Inflammatory macrophage treated with lipopolysaccharide for 1 hour (primary cell): Measurements from ENCODE around the gene DAZAP1.
A peak's percentile ranks its signal among the peaks of the same experiment; 100 is the strongest.

Experiments
- DNase-seq, 2 donors: peaks; one replicate each; pipeline ENCODE4 v3.0.0-alpha.2; 2020 to 2022

Gene DAZAP1

DNA sequence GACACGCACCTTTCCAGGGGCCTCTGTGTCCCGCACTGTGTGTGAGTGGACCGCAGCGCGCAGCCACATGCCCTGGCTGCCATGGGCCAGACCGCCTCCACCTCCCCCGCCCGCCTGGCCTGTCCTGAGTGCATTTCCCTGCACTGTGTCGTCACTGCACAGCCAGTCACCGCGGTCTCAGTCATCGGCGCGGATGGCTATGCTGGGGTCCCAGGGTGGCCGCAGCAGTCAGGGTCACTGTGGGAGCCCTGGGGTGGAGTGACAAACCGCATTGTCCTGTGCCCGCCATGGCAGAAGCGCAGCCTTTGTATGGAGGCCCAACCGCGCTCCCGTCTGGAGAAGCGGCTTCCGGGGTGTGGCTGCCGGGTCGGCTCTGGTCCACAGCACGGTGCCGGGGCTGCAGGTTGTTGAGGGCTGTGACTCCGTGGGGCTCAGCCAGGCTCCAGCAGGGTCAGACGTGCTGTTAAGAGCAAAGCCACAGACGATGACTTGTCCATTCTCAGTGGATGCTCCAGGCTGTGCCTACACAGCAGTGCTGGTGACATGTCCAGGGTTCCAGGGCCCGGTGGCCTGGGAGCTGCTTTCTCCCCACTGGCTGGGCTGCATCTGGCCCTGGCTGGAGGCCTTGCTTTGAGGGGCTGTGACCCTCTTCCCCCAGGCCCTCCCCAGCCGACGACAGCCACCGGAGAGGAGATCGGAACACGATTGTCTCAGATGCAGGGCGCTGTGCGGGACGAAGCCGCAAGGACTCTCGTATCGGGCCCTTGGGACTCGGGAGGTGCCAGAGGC, 30.0 kb upstream of the DAZAP1 start:
- DNase-seq, result no peak

DNA sequence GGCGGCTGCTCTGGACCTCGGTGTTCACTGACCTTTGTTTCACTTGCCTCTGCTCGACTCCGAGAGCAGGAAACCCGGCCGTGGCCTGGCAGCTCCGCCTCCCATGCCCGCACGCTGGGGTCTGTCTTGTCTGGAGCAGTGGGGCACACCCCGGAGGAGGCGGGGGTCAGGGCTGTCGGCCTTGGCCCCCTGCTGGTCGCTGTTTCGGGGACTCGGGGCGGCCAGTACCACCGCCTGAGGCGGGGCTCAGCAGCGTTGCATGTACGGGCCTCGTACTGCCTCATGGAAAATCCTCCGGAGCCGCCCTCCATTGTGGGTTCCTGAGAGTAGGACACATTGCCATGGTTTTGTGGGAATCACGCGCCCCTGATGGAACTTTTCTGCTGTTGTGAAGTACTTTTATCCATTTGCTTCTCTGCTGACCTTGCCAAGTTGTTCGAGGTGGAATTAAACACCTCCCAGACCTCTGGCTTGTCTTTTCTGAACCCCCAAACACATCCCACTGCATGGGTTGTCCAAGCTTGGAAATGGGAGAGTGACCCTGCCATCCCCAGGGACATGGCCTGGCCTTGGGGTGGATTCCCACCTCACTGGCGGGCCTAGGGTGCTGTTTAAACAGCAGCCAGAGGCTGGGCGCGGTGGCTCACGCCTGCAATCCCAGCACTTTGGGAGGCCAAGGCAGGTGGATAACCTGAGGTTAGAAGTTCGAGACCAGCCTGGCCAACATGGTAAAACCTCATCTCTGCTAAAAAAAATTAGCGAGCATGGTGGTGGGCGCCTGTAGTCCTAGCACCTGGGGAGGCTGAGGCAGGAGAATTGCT, 29.2 kb upstream of the DAZAP1 start:
- DNase-seq, result no peak

DNA sequence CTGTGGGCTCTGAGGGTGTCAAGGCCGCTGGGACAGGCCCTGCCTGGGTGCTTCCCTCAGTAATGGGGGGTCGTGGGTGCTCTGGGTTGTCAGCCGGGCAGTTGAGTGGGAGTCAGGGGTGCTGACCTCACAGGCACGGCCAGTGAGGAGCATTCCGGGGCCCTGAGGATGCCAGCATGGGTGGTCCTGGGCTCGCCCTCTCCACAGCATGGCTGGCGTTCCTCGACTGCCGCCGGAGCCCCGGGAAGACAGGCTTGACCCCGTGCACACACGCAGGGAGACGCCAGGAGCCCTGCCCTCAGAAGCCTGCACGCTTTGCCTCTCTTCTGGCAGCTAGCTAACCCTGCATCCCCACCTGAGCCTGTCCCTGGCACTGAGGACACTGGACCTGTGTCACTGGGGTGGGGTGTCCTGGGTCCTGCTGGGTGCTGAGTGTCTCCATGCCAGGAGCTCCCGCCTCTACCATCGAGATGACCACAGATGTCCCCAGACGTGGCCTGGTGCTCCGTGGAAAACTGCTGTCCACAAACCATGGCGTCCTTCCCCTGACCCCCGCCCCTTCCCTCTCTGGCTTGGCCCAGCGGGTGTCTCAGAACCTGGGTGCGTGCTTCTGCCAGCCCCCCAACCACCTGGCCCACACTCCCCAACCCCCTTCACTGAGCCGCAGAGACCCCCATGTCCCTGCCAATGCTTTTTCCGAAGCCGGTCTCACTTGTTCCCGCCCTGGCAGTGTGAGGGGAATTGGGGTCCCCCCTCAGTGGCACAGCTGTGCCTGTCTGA, 28.1 kb upstream of the DAZAP1 start:
- no peak for DNase-seq

DNA sequence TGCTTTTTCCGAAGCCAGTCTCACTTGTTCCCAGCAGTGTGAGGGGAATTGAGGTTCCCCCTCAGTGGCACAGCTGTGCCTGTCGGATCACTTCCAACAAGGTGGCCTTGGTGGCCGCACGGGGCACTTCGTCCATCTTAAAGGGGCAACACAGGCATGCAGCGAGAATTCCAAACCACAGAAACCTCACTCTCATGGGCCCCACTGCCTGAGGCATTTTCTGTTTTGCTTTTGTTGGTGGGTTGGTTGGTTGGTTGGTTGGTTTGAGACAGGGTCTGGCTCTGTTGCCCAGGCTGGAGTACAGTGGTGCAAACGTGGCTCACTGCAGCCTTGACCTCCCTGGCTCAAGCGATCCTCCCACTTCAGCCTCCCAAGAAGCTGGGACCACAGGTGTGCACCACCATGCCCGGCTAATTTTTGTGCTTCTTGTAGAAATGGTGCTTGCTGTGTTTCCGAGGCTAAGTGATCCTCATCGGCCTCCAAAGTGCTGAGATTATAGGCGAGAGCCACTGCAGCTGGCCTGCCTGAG, 27.4 kb upstream of the DAZAP1 start:
- DNase-seq, result no peak

DNA sequence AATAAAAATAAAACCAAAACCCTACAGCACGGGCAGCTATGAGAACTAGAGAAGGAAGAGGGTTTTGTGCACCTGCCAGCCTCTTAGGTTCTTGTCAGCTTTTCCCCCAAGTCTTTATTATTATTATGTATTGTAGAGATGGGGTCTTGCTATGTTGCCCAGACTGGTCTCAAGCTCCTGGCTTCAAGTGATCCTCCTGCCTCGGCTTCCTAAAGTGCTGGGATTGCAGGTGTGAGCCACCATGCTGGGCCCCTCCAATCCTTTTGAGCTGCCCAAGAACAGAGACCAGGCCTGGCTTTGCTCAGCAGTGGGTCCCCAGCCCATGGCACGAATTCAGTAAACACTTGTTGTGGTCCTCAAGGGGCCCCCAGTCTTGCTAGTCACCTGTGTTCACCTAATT, 25.1 kb upstream of the DAZAP1 start:
- no peak for DNase-seq

DNA sequence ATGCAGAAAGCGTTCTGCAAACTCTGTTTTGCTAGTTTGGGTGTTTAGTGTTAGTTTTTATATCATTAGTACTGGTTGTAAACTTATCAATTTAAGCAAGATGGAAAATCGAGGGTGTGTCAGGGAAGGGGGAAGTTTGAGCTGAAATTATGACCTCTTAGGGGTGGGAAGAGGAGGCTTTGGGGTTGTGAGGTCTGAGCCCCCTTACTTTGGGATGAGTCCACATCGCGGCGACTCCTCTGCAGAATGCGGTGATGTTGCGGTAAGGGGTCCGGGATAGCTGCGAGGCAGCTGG, 24.4 kb upstream of the DAZAP1 start:
- no peak for DNase-seq

DNA sequence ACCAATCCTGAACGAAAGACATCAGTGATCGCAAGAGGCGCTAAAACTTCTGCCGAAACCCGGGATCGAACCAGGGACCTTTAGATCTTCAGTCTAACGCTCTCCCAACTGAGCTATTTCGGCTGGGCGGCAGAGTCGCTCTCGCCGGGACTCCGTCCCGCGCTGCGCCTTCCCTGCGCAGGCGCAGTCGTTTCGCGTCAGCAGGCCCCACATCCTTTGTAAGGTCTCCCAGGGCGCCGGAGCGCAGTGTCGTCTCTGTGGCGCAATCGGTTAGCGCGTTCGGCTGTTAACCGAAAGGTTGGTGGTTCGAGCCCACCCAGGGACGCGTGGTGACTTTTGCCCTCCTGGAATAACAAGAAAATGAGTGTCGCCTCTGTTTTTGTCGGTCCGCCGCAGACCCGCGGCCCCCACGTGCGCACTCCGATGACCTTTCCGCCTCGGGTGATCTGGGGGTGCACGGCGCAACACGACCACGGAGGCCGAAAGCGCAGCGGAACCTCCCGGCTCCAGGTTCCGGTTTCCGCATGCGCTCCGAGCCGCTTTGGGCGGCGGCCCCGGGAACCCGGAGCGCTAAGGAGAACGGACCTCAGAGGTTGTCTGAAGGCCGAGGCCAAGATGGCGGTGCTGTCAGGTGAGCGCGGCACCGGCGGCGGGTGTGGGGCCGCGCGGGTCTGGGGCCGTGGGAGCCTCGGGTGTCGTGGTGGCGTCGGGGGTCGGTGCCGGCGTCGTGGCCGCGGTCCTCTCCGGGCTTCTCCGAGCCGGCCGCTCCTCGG, 23.9 kb upstream of the DAZAP1 start, which contains the start of gene NDUFS7:
Gene NDUFS7 (plus strand): TSS at position 596 of the 773 bp plus-strand sequence. CDS start 20 bp downstream, at position 616.
- peak; percentile 85 to 97 for DNase-seq

DNA sequence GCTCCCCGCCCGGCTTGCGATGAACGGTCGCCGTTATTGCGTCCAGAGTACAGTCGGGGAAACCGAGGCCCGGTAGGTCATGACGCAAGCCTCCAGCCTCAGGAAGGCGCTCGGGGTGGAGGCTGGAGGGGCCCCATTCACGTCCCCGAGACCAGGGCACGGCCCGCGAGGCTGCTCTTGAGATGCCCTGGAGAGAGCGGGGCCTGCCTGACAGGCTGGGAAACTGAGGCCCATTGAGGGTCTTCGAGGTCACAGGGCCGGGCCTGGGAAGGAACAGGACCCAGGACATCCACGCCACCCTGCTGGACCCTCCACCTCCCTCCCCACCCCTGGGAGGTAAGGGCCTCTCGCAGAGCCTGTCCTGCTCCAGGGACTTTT, 23.3 kb upstream of the DAZAP1 start:
- DNase-seq, result no peak

DNA sequence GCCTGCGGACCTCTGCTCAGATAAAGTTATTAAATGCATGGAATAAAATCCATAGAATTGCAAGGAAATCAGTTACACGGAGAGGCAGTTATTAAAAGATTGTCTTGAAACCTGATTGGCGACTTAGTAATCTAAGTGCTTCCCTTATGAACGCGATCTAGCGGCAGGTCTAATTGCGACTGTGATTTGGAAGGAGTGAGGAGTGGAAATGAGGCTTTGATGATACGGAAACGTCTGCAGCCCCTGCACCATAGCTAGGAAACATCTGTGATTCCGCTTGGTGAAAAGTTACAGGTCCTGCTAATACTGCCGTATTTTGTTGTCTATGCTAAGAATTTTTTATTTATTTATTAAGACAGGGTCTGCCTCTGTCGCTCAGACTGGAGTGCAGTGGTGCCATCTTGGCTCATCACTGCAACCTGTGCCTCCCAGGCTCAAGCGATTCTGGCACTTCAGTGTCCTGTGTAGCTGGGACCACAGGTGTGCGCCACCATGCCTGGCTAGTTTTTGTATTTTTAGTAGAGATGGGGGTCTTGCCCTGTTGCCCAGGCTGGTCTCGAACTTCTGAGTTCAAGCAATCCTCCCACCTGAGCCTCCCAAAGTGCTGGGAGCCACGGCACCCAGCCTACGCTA, 22.8 kb upstream of the DAZAP1 start:
- DNase-seq, result no peak

DNA sequence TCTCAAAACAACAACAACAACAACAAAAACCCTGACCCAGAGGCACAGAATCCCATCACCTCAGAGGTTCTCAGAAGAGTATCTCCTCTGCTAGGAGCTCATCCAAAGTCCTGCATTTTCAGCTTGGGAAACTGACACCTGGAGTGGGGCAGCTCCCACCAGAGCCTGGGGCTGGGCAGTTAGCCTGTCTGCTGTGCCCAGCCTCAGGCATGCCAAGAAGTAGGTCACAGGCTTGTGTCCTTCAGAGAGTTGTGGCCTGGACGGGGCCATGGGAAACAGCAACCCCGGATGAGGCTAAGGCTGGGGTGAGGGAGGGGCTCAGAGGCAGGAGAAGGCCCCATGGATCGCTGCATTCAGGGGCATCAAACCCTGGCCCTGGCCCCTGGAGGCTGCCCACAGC, 21.6 kb upstream of the DAZAP1 start:
- DNase-seq, result no peak

DNA sequence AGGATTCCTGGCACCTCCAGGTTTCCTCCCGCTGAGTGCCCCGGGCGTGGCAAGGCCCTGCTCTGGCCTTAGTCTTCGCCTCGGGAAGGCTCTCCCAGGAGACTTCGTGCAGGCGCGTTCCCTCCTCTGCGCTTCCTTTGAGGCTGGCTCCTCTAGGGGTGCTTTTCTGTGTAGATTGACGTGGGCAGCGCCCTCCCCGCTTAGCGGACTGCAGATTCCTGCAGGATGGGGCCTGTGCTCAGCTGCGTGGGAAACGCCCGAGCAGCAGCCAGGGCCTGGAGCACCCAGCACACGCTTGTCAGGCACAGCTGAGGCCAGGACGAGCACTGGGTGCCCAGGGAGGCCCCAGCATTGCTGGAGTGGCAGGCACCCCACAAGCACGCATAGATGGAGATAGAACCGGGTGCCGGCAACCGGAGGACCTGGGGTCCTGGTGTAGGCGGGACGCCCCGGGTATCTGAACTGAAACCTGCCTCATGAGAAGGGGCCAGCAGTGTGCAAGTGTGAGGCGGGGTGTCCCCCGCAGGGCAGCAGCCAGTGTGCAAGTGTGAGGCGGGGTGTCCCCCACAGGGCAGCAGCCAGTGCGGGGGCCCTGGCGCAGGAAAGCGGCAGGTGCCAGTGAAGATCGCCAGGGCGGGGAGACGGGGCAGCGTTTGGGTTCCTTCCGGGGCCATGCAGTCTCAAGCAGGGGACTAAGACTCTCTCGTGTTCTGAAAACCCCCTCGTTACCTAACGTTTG, 20.3 kb upstream of the DAZAP1 start:
- DNase-seq, result no peak

DNA sequence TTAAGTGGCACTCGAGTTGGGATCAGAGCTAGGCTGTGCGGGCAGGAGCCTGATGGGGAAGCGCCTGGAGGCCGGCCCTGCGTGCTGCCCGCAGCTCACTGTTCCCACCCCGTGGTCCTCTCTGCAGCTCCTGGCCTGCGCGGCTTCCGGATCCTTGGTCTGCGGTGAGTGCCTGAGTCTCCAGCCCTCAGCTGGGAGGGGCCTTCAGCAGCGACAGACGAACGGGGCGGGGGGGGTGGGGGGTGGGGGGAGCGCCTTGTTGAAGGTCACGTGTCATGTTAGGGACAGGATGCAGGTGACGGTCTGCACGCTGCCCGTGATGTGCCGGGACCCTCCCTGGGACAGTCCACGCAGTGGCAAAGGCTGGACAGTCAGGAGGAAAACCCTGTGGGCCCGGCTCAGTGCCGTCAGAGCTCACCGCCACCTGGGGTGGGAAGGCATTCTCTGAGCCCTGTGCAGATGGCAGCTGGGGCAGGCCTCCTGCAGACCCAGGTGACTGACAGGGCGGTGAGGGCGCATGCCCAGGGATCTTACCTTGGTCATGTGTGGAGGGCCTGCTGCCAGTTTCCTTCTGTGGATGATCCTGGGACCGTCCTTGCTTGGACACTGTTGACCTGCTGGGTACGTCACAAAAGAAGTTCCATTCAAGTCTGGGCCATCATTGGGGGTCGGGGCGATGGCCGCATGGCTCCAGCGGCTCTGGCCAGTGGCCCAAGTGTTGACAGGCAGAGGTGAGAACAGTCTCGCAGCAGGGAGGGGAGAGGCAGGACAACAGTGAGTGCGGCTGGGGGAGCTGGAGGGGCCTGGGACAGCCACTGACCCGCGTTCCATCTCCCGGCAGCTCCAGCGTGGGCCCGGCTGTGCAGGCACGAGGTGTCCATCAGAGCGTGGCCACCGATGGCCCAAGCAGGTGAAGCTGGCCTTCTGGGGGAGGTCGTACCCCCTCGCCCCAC, 19.4 kb upstream of the DAZAP1 start:
- no peak for DNase-seq

DNA sequence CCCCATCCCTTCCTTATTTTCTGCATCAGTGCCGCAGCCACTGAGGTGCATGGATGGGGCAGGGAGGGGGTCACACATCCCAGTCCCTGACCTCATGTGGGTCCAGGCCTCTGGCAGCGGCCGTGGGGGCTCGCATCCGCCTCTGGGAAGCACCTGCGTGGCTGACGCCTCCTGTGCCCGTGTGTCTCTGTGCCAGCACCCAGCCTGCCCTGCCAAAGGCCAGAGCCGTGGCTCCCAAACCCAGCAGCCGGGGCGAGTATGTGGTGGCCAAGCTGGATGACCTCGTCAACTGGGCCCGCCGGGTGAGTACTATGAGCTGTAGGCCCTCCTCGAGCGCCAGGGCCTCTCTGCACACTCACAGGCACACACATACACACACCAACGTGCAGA, 18.8 kb upstream of the DAZAP1 start:
- no peak for DNase-seq

DNA sequence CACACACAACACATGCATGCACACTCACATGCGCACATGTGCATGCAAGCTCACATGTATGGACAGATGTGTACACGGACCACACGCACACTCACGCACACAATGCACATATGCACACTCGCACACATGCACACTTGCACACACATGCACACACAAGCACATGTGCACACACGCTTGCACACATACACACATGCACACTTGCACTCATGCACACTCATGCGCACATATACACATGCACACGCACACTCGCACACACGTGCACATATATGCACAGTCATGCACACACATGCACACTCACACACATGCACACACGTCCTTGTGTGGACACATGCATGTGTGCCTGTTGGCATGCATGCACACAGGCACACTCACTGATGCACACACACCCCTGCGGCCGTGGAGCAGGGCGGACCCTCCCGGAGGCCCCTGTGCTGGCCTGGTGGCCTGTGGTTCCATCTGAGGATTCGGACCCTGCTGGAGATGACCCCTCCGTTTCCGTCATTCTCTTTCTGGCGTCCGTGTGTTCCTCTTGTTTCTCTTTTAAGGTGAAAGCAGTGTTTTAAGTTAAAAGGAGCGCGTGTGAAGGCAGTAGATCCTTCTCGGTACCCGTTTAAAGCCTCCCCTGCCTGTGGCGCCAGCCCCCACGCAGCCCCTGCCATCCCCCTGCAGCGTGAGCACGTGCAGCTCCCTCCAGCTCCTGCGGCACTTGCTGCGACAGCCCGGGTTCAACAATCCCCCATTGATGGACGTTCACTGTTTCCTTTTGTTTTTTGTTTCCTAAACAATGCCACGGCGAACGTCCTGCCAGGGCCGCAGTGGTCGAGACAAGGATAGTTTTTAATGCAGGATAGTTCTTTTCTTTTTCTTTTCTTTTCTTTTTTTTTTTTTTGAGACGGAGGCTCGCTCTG, 18.1 kb upstream of the DAZAP1 start:
- no peak for DNase-seq

DNA sequence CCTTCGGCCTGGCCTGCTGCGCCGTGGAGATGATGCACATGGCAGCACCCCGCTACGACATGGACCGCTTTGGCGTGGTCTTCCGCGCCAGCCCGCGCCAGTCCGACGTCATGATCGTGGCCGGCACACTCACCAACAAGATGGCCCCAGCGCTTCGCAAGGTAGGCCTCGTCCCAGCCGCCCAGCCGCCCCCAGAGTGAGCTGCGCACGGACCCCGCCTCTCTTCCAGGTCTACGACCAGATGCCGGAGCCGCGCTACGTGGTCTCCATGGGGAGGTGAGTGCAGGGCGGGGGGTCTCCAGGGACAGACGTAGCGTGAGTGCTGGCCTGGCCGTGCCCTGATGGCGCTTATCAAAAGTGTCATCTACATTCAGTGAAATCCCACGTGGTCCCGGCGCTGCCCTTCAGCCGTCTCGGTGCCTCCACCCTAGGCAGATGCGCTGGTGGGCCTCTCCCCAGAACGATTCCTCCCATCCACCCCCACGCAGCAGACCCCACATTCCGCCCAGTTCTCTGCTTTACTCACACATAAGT, 16.4 kb upstream of the DAZAP1 start:
- DNase-seq, result no peak

DNA sequence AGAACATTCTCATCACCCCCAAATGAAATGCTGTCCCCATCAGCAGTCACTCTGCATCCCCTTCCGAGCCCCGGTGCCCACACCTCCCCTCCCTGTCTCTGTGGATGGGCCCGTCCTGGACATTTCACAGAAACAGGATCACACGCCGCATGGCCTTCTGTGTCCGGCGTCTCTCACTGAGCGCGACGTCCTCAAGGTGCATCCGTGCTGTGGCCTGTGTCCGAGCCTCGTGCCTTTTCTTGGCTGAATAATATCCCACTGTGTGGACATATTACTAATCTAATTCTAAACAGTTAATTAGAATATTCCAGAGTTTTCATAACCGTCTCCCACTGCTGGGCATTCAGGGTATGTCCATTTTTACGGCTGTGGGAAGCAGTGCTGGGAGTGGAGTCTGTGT, 15.0 kb upstream of the DAZAP1 start:
- no peak for DNase-seq

DNA sequence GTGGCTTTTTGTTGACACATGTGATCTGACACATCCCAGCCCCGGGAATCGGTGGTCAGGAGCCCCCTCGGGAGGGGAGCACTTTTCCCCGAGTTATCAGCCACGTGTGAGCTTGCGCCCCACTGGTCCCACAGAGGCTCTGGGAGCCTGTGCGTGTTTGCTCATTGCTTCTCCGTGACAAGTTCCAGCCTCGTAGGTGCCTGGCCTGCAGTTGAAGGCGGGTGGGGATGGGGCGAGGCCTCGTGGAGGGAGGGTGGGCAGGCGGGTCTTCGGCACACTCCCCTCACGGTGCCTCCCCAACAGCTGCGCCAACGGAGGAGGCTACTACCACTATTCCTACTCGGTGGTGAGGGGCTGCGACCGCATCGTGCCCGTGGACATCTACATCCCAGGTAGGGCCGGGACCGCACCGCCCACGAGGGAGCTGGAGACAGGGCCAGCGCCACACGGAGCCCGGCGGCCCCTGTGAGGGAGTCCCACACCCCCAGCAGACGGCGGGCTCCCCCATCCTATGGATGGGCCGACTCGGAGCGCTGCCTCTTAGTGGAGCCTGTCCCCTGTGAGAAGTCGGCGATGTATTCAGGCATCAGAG, 14.4 kb upstream of the DAZAP1 start:
- DNase-seq, result no peak

DNA sequence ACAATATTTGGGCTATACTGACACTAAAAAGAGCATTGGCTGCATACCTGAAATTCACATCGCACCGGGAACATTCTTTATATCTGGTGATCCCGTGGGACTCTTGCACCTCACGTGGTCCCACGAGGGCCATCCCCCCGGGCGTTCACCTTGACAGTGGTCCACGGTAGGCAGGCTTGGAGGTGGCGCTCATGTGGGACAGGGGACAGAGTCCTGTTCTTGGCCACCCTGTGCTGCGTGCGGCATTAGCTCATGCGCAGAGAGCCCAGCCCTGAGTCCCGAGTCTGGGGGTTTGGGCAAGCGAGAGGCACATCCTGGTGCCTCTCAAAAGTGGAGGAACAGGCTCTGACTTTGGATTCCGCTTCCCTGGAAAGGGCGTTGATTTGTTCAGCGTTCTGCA, 13.5 kb upstream of the DAZAP1 start:
- no peak for DNase-seq
